A673 (cell line): ENCODE results near the gene NCOA3.
A peak's percentile ranks its signal among the peaks of the same experiment; 100 is the strongest.

ENCODE experiments used
- CTCF ChIP-seq: fragments of 300-800, 200-600 bp; sonication (generic); conservative IDR thresholded peaks from 2 replicates; pipeline ENCODE4 v1.5.1; 2017; ENCODE audit warnings: low read depth, mild to moderate bottlenecking, antibody characterized with exemption, low read length, moderate library complexity, mixed read lengths
- EZH2 ChIP-seq: fragments of 200-600 bp; sonication (generic); IDR thresholded peaks from 2 replicates; pipeline ENCODE4 v1.6.1; 2017; ENCODE audit warnings: borderline replicate concordance, low read depth, mild to moderate bottlenecking, mixed read lengths, antibody characterized with exemption, low read length; ENCODE audit not compliant: poor library complexity, severe bottlenecking

DNA sequence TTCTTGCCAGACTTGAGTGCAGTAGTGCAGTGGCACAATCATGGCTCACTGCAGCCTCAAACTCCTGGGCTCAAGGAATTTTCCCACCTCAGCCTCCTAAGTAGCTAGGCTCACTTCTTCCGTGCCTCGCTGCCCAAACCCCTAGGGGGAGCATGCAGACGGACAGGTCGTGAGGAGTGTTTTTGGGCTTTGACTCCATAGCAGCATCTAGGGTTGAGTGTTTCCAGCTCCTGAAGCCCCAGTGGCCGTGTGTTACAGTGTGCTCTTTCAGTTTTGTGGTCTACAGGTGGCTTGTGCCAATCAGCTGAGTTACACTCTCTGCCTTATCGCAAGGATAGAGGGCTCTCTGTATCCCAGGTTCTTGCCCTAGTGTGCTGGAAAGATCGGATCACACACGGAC is 33.4 kb downstream of the NCOA3 start:
- TF ChIP-seq CTCF, result peak; percentile 42
- TF ChIP-seq EZH2, result no peak
